Measurements from ENCODE around the gene LHPP.
A peak's percentile ranks its signal among the peaks of the same experiment; 100 is the strongest.

Gene LHPP

DNA sequence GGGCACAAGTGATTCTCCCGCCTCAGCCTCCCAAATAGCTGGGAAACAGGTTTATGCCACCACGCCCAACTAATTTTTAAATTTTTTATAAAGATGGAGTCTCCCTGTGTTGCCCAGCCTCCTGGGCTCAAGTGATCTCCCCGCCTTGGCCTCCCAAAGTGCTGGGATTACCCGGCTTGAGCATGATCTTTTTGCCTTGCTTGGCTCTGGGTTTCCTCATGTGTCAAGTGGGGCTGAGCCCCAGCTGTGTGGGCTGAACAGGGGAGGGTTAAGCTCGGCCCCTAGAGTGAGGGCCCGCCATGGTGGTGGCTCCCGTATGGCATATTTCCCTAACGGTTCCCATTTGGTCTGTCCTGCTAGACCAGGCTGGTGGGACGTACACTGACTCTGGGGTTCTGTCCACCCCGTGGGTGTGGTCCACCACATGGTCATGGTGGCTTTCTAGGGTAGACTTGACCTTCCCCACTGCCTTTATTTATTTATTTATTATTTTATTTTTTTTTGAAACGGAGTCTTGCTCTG lies 66.3 kb downstream of the LHPP start:
- TF ChIP-seq, protein P1, sequence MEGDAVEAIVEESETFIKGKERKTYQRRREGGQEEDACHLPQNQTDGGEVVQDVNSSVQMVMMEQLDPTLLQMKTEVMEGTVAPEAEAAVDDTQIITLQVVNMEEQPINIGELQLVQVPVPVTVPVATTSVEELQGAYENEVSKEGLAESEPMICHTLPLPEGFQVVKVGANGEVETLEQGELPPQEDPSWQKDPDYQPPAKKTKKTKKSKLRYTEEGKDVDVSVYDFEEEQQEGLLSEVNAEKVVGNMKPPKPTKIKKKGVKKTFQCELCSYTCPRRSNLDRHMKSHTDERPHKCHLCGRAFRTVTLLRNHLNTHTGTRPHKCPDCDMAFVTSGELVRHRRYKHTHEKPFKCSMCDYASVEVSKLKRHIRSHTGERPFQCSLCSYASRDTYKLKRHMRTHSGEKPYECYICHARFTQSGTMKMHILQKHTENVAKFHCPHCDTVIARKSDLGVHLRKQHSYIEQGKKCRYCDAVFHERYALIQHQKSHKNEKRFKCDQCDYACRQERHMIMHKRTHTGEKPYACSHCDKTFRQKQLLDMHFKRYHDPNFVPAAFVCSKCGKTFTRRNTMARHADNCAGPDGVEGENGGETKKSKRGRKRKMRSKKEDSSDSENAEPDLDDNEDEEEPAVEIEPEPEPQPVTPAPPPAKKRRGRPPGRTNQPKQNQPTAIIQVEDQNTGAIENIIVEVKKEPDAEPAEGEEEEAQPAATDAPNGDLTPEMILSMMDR (conservative IDR thresholded peaks at IDR 0.05; ENCODE audit: low read length), result no peak

DNA sequence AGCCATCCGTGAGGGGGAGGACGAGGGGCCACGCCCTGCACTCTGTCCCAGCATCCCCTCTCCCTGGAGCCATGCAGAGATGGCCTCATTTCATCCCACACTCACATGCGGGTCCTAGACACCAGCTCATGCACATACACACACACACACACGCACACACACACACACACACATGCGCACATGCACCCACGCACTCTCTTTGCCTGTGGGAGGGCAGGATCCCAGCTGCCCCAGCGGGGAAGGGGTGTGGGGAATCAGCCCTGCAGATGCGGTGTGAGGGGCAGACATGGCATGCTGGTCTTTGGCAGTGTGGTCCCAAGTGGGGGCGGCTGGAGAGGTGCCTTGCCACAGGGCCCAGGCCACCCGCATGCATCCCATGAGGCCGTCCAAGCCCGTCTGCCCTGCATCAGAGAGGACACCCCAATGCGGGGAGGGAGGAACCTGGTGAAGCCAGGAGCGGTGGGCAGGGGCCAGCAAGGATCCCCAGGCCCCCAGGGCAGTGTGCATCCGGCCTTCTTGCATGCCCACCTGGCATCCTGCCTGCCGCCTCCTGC lies 68.1 kb downstream of the LHPP start:
- TF ChIP-seq, protein P1 (conservative IDR thresholded peaks at IDR 0.05; ENCODE audit: low read length), result no peak
- DNase-seq (ENCODE audit: low read depth), result no peak
- no peak overlapping the region for H3K4me3 ChIP-seq (ENCODE audit: low read length)

More for the DNA sequence above, 66.3 kb downstream of the LHPP start:
- no peak overlapping the region for H3K4me3 ChIP-seq (ENCODE audit: low read length)
- no peak for DNase-seq (ENCODE audit: low read depth)

DNA sequence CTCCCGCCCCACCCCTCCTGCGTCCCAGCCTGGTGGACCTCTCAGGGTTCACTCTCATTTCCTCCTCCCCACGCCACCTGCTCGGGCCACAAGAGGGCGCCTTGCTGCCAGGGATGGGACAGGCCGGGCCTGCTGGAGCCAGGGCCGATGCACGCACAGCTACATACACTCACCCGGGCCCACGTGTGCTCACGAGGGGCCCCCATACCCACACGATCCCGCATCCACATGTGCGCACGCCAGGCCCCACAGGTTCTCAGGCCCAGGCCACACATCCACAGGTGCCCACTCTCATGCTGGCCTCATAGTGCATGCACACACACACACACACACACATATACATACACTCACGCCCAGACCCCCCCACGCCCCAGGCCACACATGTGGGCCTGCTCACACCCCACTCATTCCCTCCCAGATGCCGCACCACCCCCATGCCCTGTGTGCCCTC lies 68.6 kb downstream of the LHPP start:
- DNase-seq (ENCODE audit: low read depth), result peak; percentile 74
- H3K4me3 ChIP-seq (ENCODE audit: low read length), result no peak overlapping the region
- TF ChIP-seq, protein P1 (conservative IDR thresholded peaks at IDR 0.05; ENCODE audit: low read length), result peak; percentile 87

DNA sequence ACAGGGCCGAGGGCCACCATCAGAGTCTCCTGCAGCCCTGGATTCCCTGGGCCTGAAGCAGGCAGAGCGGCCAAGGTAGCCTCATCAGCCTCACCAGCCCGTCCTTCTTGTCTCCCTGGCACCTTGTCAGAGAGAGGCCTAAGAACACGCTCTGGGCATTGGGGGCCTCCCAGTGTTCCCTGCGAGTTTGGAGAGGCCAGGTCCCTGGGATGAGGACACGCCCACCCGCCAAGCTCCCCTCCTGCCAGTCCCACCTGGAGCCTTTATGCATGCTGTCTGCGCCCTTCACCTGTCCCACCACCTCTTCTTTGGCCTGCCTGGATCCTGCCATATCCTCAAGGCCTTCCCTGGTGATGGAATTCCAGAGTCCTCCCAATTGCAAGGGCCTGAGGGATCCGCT lies 69.2 kb downstream of the LHPP start:
- no peak overlapping the region for H3K4me3 ChIP-seq (ENCODE audit: low read length)
- TF ChIP-seq, protein P1 (conservative IDR thresholded peaks at IDR 0.05; ENCODE audit: low read length), result no peak
- DNase-seq (ENCODE audit: low read depth), result no peak

DNA sequence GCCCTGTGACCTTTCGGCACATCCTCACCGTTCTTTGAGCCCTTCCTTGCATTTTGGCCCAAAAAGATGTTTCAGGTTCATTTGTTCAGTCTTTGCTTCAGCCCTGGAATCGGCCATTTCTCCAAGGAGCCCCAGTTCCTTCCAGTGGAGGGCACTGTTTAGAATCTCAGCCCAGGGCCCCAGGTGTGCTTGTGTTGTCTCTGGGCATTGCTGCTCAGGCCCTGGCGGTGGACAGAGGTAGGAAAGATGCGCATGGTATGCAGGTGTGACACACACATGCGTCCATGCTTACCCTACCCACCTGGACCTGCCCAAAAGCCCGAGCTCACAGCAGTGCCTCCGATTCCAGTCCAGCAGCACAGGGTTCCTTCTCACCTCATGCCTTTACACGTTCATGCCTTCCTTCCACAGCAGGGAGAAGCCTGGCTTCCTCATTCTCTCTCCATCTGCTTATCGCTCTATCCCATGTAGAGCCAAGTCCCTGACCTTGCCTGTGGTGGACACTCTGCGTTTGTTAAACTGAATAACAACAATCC lies 70.6 kb downstream of the LHPP start:
- H3K4me3 ChIP-seq (ENCODE audit: low read length), result no peak overlapping the region
- TF ChIP-seq, protein P1 (conservative IDR thresholded peaks at IDR 0.05; ENCODE audit: low read length), result no peak; the same call in 1 of the 2 replicates
- DNase-seq (ENCODE audit: low read depth), result no peak

DNA sequence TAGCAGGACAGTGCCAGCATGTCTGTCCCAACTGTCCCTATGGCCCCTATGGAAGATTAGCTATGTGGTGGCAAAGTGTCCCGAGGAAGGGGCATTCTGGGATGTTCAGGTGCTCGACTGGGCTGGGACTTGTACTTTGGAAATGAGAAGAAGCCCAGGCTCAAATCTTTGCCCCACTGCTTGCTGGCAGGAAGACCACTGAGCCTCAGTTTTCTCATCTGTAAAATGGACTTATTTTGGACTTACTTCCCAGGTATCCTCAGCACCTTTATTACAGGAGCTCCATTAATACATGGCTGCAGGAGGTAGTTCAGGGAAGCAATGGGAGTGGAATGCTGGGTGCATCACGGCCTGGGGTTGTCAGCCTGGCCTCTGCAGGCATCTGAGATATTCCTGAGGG lies 71.2 kb downstream of the LHPP start:
- DNase-seq (ENCODE audit: low read depth), result no peak
- TF ChIP-seq, protein P1 (conservative IDR thresholded peaks at IDR 0.05; ENCODE audit: low read length), result no peak
- no peak overlapping the region for H3K4me3 ChIP-seq (ENCODE audit: low read length)

DNA sequence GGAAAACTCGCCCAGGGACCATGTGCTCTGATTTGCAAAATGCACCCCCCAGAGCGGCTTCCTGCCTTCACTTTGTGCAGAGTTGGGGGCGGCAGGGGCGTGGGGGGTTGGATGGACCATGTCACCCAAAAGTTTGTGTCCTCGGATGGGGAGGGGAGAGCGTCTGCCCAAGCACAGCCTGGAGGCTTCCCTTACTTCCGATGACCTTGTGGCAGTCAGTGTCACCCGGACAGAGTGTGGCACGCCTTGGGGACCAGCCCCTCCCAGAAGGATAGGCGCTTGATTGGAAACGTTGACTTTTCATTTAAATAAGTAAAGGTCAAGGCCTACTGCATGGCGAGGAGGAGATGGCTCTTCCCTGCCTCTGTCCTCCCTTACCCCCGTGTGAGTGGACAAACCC lies 71.6 kb downstream of the LHPP start:
- TF ChIP-seq, protein P1 (conservative IDR thresholded peaks at IDR 0.05; ENCODE audit: low read length), result no peak
- H3K4me3 ChIP-seq (ENCODE audit: low read length), result no peak overlapping the region
- DNase-seq (ENCODE audit: low read depth), result no peak

Data from AG10803 (cell line).